ENCODE results near the gene INTS2. TPM values are rescaled to one million over a fixed set of nuclear protein-coding genes. Genes with fewer than 3 reads are reported as not detected.

Gene INTS2, protein sequence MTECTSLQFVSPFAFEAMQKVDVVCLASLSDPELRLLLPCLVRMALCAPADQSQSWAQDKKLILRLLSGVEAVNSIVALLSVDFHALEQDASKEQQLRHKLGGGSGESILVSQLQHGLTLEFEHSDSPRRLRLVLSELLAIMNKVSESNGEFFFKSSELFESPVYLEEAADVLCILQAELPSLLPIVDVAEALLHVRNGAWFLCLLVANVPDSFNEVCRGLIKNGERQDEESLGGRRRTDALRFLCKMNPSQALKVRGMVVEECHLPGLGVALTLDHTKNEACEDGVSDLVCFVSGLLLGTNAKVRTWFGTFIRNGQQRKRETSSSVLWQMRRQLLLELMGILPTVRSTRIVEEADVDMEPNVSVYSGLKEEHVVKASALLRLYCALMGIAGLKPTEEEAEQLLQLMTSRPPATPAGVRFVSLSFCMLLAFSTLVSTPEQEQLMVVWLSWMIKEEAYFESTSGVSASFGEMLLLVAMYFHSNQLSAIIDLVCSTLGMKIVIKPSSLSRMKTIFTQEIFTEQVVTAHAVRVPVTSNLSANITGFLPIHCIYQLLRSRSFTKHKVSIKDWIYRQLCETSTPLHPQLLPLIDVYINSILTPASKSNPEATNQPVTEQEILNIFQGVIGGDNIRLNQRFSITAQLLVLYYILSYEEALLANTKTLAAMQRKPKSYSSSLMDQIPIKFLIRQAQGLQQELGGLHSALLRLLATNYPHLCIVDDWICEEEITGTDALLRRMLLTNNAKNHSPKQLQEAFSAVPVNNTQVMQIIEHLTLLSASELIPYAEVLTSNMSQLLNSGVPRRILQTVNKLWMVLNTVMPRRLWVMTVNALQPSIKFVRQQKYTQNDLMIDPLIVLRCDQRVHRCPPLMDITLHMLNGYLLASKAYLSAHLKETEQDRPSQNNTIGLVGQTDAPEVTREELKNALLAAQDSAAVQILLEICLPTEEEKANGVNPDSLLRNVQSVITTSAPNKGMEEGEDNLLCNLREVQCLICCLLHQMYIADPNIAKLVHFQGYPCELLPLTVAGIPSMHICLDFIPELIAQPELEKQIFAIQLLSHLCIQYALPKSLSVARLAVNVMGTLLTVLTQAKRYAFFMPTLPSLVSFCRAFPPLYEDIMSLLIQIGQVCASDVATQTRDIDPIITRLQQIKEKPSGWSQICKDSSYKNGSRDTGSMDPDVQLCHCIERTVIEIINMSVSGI
- polyA plus RNA-seq (17.3 and 23.7 TPM in 2 replicates), polyA minus RNA-seq (30.2 and 31.5 TPM in 2 replicates)

DNA sequence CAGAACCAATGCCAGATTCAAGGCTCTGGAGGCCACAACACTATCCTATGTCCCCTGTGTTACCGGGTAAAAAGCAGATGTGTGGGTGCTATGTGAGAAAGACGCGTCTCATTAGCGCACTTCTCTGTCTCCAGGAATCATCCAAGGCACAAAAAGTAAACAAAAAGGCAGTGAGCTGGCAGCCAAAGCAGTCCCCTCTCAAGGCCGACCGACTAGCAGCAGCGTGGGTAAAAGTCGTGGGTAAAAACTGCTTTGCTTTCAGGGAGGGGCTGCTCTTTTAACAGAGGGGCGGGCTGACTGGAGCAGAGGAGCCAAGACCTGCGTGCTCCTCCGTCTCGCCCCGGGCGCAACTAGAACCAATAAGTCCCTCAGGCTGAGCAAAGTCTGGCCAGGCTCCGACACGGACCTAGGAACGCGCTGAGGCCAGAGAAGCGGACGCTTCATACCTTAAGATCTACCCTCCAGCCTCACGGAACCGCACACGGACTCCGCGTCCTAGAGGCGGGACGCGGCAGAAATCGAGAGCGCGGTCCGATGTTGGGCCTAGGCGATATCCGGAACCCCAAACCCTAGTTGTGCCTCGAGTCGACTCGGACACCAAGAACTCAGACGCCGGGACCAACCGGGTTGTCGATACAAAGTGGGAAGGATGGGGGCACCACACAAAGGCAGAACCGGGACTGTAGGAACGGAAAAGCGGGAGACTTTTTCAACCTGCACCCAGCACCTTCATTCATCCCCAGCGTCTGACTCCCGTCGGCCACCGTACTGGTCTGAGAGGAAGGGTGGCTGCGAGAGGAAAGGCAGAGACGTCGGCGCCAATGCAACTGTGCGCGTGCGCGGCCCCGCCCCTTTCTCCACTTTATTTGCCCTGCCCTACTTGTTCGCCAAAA is at the start of gene INTS2:
Gene INTS2, minus strand, starts transcription at position 775 of the 893 bp plus-strand sequence. CDS start 1,338 bp downstream, outside the sequence.
- no peaks in the 10 kb centered on the region for H3K27me3 ChIP-seq (ENCODE audit: insufficient read depth, low read depth, low read length)
- H4K20me1 ChIP-seq (ENCODE audit: insufficient read depth): no peaks in the 10 kb centered on the region
- H2AFZ ChIP-seq (ENCODE audit: low read depth, low read length): peak within 1 kb of the TSS; percentile 92
- TF ChIP-seq TAF1 (IDR thresholded peaks at IDR 0.05; ENCODE audit: low read depth) (peak; percentile 89), SMC3 (conservative IDR thresholded peaks at IDR 0.05; ENCODE audit: poor library complexity) (no peak), EZH2 (IDR thresholded peaks at IDR 0.05; ENCODE audit: borderline replicate concordance, insufficient read depth, low read length, poor library complexity, severe bottlenecking) (no peak), RAD21 (conservative IDR thresholded peaks at IDR 0.05) (peak; percentile 13), EP300 (conservative IDR thresholded peaks at IDR 0.05; ENCODE audit: poor library complexity, severe bottlenecking) (peak; percentile 36), POLR2AphosphoS5 (IDR thresholded peaks at IDR 0.05) (peak; percentile 97), MXI1 (conservative IDR thresholded peaks at IDR 0.05; ENCODE audit: poor library complexity, severe bottlenecking) (peak; percentile 63)
- TF ChIP-seq, protein P1, sequence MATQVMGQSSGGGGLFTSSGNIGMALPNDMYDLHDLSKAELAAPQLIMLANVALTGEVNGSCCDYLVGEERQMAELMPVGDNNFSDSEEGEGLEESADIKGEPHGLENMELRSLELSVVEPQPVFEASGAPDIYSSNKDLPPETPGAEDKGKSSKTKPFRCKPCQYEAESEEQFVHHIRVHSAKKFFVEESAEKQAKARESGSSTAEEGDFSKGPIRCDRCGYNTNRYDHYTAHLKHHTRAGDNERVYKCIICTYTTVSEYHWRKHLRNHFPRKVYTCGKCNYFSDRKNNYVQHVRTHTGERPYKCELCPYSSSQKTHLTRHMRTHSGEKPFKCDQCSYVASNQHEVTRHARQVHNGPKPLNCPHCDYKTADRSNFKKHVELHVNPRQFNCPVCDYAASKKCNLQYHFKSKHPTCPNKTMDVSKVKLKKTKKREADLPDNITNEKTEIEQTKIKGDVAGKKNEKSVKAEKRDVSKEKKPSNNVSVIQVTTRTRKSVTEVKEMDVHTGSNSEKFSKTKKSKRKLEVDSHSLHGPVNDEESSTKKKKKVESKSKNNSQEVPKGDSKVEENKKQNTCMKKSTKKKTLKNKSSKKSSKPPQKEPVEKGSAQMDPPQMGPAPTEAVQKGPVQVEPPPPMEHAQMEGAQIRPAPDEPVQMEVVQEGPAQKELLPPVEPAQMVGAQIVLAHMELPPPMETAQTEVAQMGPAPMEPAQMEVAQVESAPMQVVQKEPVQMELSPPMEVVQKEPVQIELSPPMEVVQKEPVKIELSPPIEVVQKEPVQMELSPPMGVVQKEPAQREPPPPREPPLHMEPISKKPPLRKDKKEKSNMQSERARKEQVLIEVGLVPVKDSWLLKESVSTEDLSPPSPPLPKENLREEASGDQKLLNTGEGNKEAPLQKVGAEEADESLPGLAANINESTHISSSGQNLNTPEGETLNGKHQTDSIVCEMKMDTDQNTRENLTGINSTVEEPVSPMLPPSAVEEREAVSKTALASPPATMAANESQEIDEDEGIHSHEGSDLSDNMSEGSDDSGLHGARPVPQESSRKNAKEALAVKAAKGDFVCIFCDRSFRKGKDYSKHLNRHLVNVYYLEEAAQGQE (IDR thresholded peaks at IDR 0.05; ENCODE audit: borderline replicate concordance): peak; percentile 79
- TF ChIP-seq, protein P2, sequence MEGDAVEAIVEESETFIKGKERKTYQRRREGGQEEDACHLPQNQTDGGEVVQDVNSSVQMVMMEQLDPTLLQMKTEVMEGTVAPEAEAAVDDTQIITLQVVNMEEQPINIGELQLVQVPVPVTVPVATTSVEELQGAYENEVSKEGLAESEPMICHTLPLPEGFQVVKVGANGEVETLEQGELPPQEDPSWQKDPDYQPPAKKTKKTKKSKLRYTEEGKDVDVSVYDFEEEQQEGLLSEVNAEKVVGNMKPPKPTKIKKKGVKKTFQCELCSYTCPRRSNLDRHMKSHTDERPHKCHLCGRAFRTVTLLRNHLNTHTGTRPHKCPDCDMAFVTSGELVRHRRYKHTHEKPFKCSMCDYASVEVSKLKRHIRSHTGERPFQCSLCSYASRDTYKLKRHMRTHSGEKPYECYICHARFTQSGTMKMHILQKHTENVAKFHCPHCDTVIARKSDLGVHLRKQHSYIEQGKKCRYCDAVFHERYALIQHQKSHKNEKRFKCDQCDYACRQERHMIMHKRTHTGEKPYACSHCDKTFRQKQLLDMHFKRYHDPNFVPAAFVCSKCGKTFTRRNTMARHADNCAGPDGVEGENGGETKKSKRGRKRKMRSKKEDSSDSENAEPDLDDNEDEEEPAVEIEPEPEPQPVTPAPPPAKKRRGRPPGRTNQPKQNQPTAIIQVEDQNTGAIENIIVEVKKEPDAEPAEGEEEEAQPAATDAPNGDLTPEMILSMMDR (IDR thresholded peaks at IDR 0.05; ENCODE audit: poor library complexity, severe bottlenecking): no peak
- no peaks in the 10 kb centered on the region for H3K79me2 ChIP-seq (replicated peaks; ENCODE audit: insufficient read depth, low read length)
- H3K9me2 ChIP-seq (ENCODE audit: insufficient read depth, low read length): no peaks in the 10 kb centered on the region
- no peaks in the 10 kb centered on the region for H3K36me3 ChIP-seq (ENCODE audit: insufficient read depth, low read length)
- peak within 1 kb of the TSS; percentile 79 for H3K27ac ChIP-seq (ENCODE audit: low read length)
- H3K9ac ChIP-seq (ENCODE audit: low read length): peak within 1 kb of the TSS; percentile 85
- H3K9me3 ChIP-seq (ENCODE audit: low read length): no peaks in the 10 kb centered on the region
- H3F3A ChIP-seq (ENCODE audit: insufficient read depth, low read length, poor library complexity, severe bottlenecking): no peaks in the 10 kb centered on the region
- peak within 1 kb of the TSS; percentile 76 for H3K4me3 ChIP-seq (ENCODE audit: low read length)
- peak within 1 kb of the TSS; percentile 78 for H3K4me2 ChIP-seq (ENCODE audit: low read length)
